Loucy (cell line): Measurements from ENCODE around the gene RAD51B.

Experiments
- H2AFZ ChIP-seq: fragments of 200-600 bp; sonication (generic); 2 replicates; pipeline ENCODE4 v1.6.0; 2016; ENCODE audit warnings: antibody characterized with exemption, mild to moderate bottlenecking, low read length, moderate library complexity
- H3F3A ChIP-seq: fragments of 200-600 bp; 2 replicates; pipeline ENCODE4 v1.6.0; 2016; ENCODE audit warnings: antibody characterized with exemption, low read depth, mild to moderate bottlenecking
- H3K27me3 ChIP-seq: fragments of 200-600 bp; sonication (generic); 2 replicates; pipeline ENCODE4 v1.6.1; 2014; ENCODE audit warnings: low read length, mild to moderate bottlenecking; ENCODE audit not compliant: insufficient read depth, poor library complexity, severe bottlenecking
- H3K36me3 ChIP-seq: fragments of 200-600 bp; sonication (generic); 2 replicates; pipeline ENCODE4 v1.6.1; 2016; ENCODE audit warnings: low read length; ENCODE audit not compliant: insufficient read depth
- H3K4me1 ChIP-seq: fragments of 200-600 bp; sonication (generic); 2 replicates; pipeline ENCODE4 v1.5.1; 2014; ENCODE audit warnings: low read length, mild to moderate bottlenecking; ENCODE audit not compliant: insufficient read depth, poor library complexity, severe bottlenecking
- H3K4me2 ChIP-seq: fragments of 200-600 bp; sonication (generic); 2 replicates; pipeline ENCODE4 v1.6.0; 2014; ENCODE audit warnings: antibody characterized with exemption, low read length, low read depth, mild to moderate bottlenecking; ENCODE audit not compliant: poor library complexity, severe bottlenecking
- H3K4me3 ChIP-seq: fragments of 200-600 bp; sonication (generic); 2 replicates; pipeline ENCODE4 v1.5.1; 2014; ENCODE audit warnings: low read length, mild to moderate bottlenecking, mixed read lengths; ENCODE audit not compliant: poor library complexity, severe bottlenecking
- H3K79me2 ChIP-seq: fragments of 200-600 bp; sonication (generic); 2 replicates; pipeline ENCODE4 v1.6.1; 2014; ENCODE audit warnings: low read length; ENCODE audit not compliant: insufficient read depth
- H3K9ac ChIP-seq: fragments of 200-600 bp; sonication (generic); 2 replicates; pipeline ENCODE4 v1.6.0; 2014; ENCODE audit warnings: mild to moderate bottlenecking, low read depth, low read length, moderate library complexity; ENCODE audit not compliant: poor library complexity, severe bottlenecking
- H3K9me2 ChIP-seq: fragments of 200-600 bp; sonication (generic); replicated peaks from 2 replicates; pipeline ENCODE4 v1.6.1; 2016; ENCODE audit warnings: low read depth, low read length, mixed read lengths
- H3K9me3 ChIP-seq: fragments of 200-600 bp; sonication (generic); 2 replicates; pipeline ENCODE4 v1.6.1; 2014; ENCODE audit warnings: mild to moderate bottlenecking, antibody characterized with exemption, low read length, low read depth; ENCODE audit not compliant: insufficient read depth
- H4K20me1 ChIP-seq: fragments of 200-600 bp; sonication (generic); 2 replicates; pipeline ENCODE4 v1.6.0; 2014; ENCODE audit warnings: antibody characterized with exemption, low read length, mild to moderate bottlenecking; ENCODE audit not compliant: insufficient read depth, poor library complexity, severe bottlenecking
- CTCF ChIP-seq: fragments of 200-600 bp; sonication (generic); conservative IDR thresholded peaks from 2 replicates; pipeline ENCODE4 v1.5.1; 2014; ENCODE audit warnings: mild to moderate bottlenecking, antibody characterized with exemption, low read length
- EZH2phosphoT487 ChIP-seq: fragments of 200-600 bp; IDR thresholded peaks from 2 replicates; pipeline ENCODE4 v1.6.1; 2018; ENCODE audit warnings: antibody characterized with exemption, mild to moderate bottlenecking, moderate library complexity, borderline replicate concordance

RAD51B gene

GRCh38 chr14:68188174-68188573 is 368.6 kb downstream of the RAD51B start:
- no peaks in the 10 kb centered on the region for H3F3A ChIP-seq
- H3K4me2 ChIP-seq: no peak overlapping the region
- TF ChIP-seq EZH2phosphoT487 (no peak), CTCF (no peak)
- H3K36me3 ChIP-seq: no peaks in the 10 kb centered on the region
- H3K4me1 ChIP-seq: peaks cover 19% of the 10 kb centered on the region
- no peaks in the 10 kb centered on the region for H3K79me2 ChIP-seq
- H2AFZ ChIP-seq: no peak overlapping the region
- H4K20me1 ChIP-seq: no peaks in the 10 kb centered on the region
- H3K9me2 ChIP-seq: no peaks in the 10 kb centered on the region
- H3K4me3 ChIP-seq: no peak overlapping the region
- H3K9ac ChIP-seq: no peak overlapping the region
- no peaks in the 10 kb centered on the region for H3K27me3 ChIP-seq
- no peaks in the 10 kb centered on the region for H3K9me3 ChIP-seq

- H3K9me2 ChIP-seq: no peaks in the 10 kb centered on the region
- no peak overlapping the region for H3K4me2 ChIP-seq
- no peaks in the 10 kb centered on the region for H3K27me3 ChIP-seq
- H3K9ac ChIP-seq: no peak overlapping the region
- no peaks in the 10 kb centered on the region for H3F3A ChIP-seq
- H3K4me3 ChIP-seq: no peak overlapping the region
- H2AFZ ChIP-seq: no peak overlapping the region
- no peaks in the 10 kb centered on the region for H3K36me3 ChIP-seq
- H4K20me1 ChIP-seq: no peaks in the 10 kb centered on the region
- no peaks in the 10 kb centered on the region for H3K79me2 ChIP-seq
- no peaks in the 10 kb centered on the region for H3K9me3 ChIP-seq
- TF ChIP-seq EZH2phosphoT487 (no peak), CTCF (no peak)
- H3K4me1 ChIP-seq: peaks cover 19% of the 10 kb centered on the region
Observed at GRCh38 chr14:68190032-68190431, 370.5 kb downstream of the RAD51B start.

- Histone ChIP-seq H3K36me3 (no peaks in the 10 kb centered on the region), H3K9me2 (no peaks in the 10 kb centered on the region), H2AFZ (no peak overlapping the region; the same call in 1 of the 2 replicates), H3K9me3 (no peaks in the 10 kb centered on the region), H3K4me1 (peaks cover 15% of the 10 kb centered on the region), H3K4me3 (no peak overlapping the region), H4K20me1 (no peaks in the 10 kb centered on the region), H3F3A (no peaks in the 10 kb centered on the region), H3K9ac (no peak overlapping the region), H3K4me2 (no peak overlapping the region), H3K27me3 (no peaks in the 10 kb centered on the region), H3K79me2 (no peaks in the 10 kb centered on the region)
- TF ChIP-seq EZH2phosphoT487: no peak
- TF ChIP-seq CTCF: no peak
Observed at GRCh38 chr14:68191567-68192321, 372.2 kb downstream of the RAD51B start.
